GM15510 (cell line): ENCODE results near the gene MTNR1A.

Experiments used
- POLR2A ChIP-seq: IDR thresholded peaks from 3 replicates; pipeline ENCODE4 v1.6.1; 2011; ENCODE audit warnings: borderline replicate concordance; ENCODE audit not compliant: insufficient read length; ENCODE audit errors: extremely low read depth

The MTNR1A gene

GRCh38 chr4:186537843-186538521, 17.4 kb downstream of the MTNR1A start:
- no peak for TF ChIP-seq POLR2A

- no peak for TF ChIP-seq POLR2A
Observed at GRCh38 chr4:186536285-186536684, 19.1 kb downstream of the MTNR1A start.

GRCh38 chr4:186534056-186534455, 21.3 kb downstream of the MTNR1A start:
- no peak for TF ChIP-seq POLR2A

GRCh38 chr4:186516287-186516686, 39.1 kb downstream of the MTNR1A start:
- TF ChIP-seq POLR2A = no peak

GRCh38 chr4:186514271-186514950, 41.0 kb downstream of the MTNR1A start:
- TF ChIP-seq POLR2A = no peak

- no peak for TF ChIP-seq POLR2A
Observed at GRCh38 chr4:186502231-186502630, 53.1 kb downstream of the MTNR1A start.

GRCh38 chr4:186501554-186501953, 53.8 kb downstream of the MTNR1A start:
- no peak for TF ChIP-seq POLR2A

- no peak for TF ChIP-seq POLR2A
Observed at GRCh38 chr4:186500721-186501304, 54.6 kb downstream of the MTNR1A start.

GRCh38 chr4:186499467-186499866, 55.9 kb downstream of the MTNR1A start:
- no peak for TF ChIP-seq POLR2A

GRCh38 chr4:186497043-186497442, 58.3 kb downstream of the MTNR1A start:
- no peak for TF ChIP-seq POLR2A

- no peak for TF ChIP-seq POLR2A
Observed at GRCh38 chr4:186494496-186494895, 60.9 kb downstream of the MTNR1A start.

GRCh38 chr4:186487726-186488125, 67.6 kb downstream of the MTNR1A start:
- no peak for TF ChIP-seq POLR2A

GRCh38 chr4:186486172-186486571, 69.2 kb downstream of the MTNR1A start:
- no peak for TF ChIP-seq POLR2A

- TF ChIP-seq POLR2A = no peak
Observed at GRCh38 chr4:186485561-186486062, 69.8 kb downstream of the MTNR1A start.

GRCh38 chr4:186485150-186485549, 70.2 kb downstream of the MTNR1A start:
- no peak for TF ChIP-seq POLR2A

- no peak for TF ChIP-seq POLR2A
Observed at GRCh38 chr4:186483656-186484055, 71.7 kb downstream of the MTNR1A start.
